GM12872 (cell line): ENCODE results near the gene WDR73.

Experiments
- CTCF ChIP-seq: IDR thresholded peaks from 3 replicates; pipeline ENCODE4 v1.5.1; 2011; ENCODE audit warnings: low read depth, mild to moderate bottlenecking, low read length, moderate library complexity; ENCODE audit not compliant: insufficient read depth

Gene WDR73

GRCh38 chr15:84606653-84607120 lies 47.4 kb downstream of the WDR73 start:
- no peak for TF ChIP-seq CTCF

- no peak for TF ChIP-seq CTCF
These were observed 48.6 kb downstream of the WDR73 start for GRCh38 chr15:84605554-84605882.

- TF ChIP-seq CTCF, result no peak
These were observed 49.1 kb downstream of the WDR73 start for GRCh38 chr15:84604826-84605553.

GRCh38 chr15:84603630-84604379 lies 50.3 kb downstream of the WDR73 start:
- TF ChIP-seq CTCF, result no peak

- TF ChIP-seq CTCF, result no peak
These were observed 52.6 kb downstream of the WDR73 start for GRCh38 chr15:84601555-84601838.

GRCh38 chr15:84600687-84601554 lies 53.2 kb downstream of the WDR73 start, which contains the start of gene ZSCAN2:
ZSCAN2 (plus strand) TSS chr15:84601009; CDS start chr15:84603928, 2,919 bp downstream.
- no peak for TF ChIP-seq CTCF

GRCh38 chr15:84600331-84600686 lies 53.8 kb downstream of the WDR73 start:
- no peak for TF ChIP-seq CTCF
